ENCODE results near the gene DGKB.

Gene DGKB

GRCh38 chr7:14457568-14458453 lies 444.7 kb downstream of the DGKB start:
- DNase-seq (peak; percentile 49), ATAC-seq (no peak)

GRCh38 chr7:14449291-14449690 lies 453.3 kb downstream of the DGKB start:
- no peak for ATAC-seq

GRCh38 chr7:14446829-14447228 lies 455.7 kb downstream of the DGKB start:
- peak; percentile 9 for DNase-seq
- peak; percentile 81 for ATAC-seq

More at GRCh38 chr7:14449291-14449690, 453.3 kb downstream of the DGKB start:
- no peak for DNase-seq

- ATAC-seq (no peak), DNase-seq (no peak)
These were observed 456.3 kb downstream of the DGKB start for GRCh38 chr7:14446219-14446618.

GRCh38 chr7:14438366-14438765 lies 464.2 kb downstream of the DGKB start:
- ATAC-seq: no peak
- no peak for DNase-seq

- no peak for DNase-seq
- ATAC-seq: no peak
These were observed 465.7 kb downstream of the DGKB start for GRCh38 chr7:14436878-14437277.

GRCh38 chr7:14432924-14433323 lies 469.6 kb downstream of the DGKB start:
- ATAC-seq (no peak), DNase-seq (no peak)

GRCh38 chr7:14430926-14431325 lies 471.6 kb downstream of the DGKB start:
- no peak for DNase-seq
- no peak for ATAC-seq

- no peak for DNase-seq
- no peak for ATAC-seq
These were observed 477.0 kb downstream of the DGKB start for GRCh38 chr7:14425559-14425958.

- ATAC-seq (no peak), DNase-seq (no peak)
These were observed 477.9 kb downstream of the DGKB start for GRCh38 chr7:14424675-14425074.

- DNase-seq: no peak
- ATAC-seq: no peak
These were observed 481.8 kb downstream of the DGKB start for GRCh38 chr7:14420768-14421167.

GRCh38 chr7:14419531-14419930 lies 483.0 kb downstream of the DGKB start:
- ATAC-seq (no peak), DNase-seq (no peak)

- ATAC-seq: no peak
These were observed 483.9 kb downstream of the DGKB start for GRCh38 chr7:14418633-14419032.

GRCh38 chr7:14414274-14414986 lies 488.1 kb downstream of the DGKB start:
- no peak for ATAC-seq
- no peak for DNase-seq

More at GRCh38 chr7:14418633-14419032, 483.9 kb downstream of the DGKB start:
- no peak for DNase-seq

GRCh38 chr7:14407246-14408015 lies 495.1 kb downstream of the DGKB start:
- no peak for DNase-seq
- no peak for ATAC-seq

GRCh38 chr7:14403587-14403986 lies 499.0 kb downstream of the DGKB start:
- ATAC-seq (peak; percentile 19), DNase-seq (no peak)

GRCh38 chr7:14400271-14400670 lies 502.3 kb downstream of the DGKB start:
- DNase-seq (no peak), ATAC-seq (no peak)

- DNase-seq: no peak
These were observed 504.0 kb downstream of the DGKB start for GRCh38 chr7:14398526-14398925.

GRCh38 chr7:14395860-14396259 lies 506.7 kb downstream of the DGKB start:
- no peak for DNase-seq
- ATAC-seq: no peak

More at GRCh38 chr7:14398526-14398925, 504.0 kb downstream of the DGKB start:
- ATAC-seq: no peak

GRCh38 chr7:14394786-14395185 lies 507.8 kb downstream of the DGKB start:
- no peak for DNase-seq
- no peak for ATAC-seq

GRCh38 chr7:14389595-14389994 lies 513.0 kb downstream of the DGKB start:
- ATAC-seq (no peak), DNase-seq (no peak)

GRCh38 chr7:14389181-14389591 lies 513.4 kb downstream of the DGKB start:
- ATAC-seq (no peak), DNase-seq (no peak)

GRCh38 chr7:14385074-14385473 lies 517.5 kb downstream of the DGKB start:
- DNase-seq: no peak
- ATAC-seq: no peak

All from stimulated activated naive CD8-positive, alpha-beta T cell treated with anti-CD3 and anti-CD28 coated beads, Interleukin-15, Interleukin-2, amounts not matched to agents 100 U/mL and 50 U/mL, for 24 hours (primary cell).